ENCODE measurements around the gene SLC47A1. TPM values are rescaled to one million over a fixed set of nuclear protein-coding genes. Genes with fewer than 3 reads are reported as not detected.

The SLC47A1 gene
- total and polyA plus RNA-seq, 2 of the 8 experiments (the other 6 are each of a cell fraction or from before 2014, with no cell fraction given): 1.5 to 3.6 TPM

GRCh38 chr17:19554393-19554792 is 20.7 kb downstream of the SLC47A1 start:
- H3K4me3 ChIP-seq (ENCODE audit: extremely low read depth in 1 of 4, insufficient read depth in 2 of 4, low read depth in 3 of 4, low read length in 4 of 4): no peak overlapping the region
- no peak overlapping the region for H3K23ac ChIP-seq (ENCODE audit: insufficient read length)
- H2BK15ac ChIP-seq (ENCODE audit: low read length): no peak overlapping the region
- TF ChIP-seq CBX8 (IDR thresholded peaks at IDR 0.05; ENCODE audit: borderline replicate concordance, low read depth, low read length) (no peak), USF2 (IDR thresholded peaks at IDR 0.05; ENCODE audit: low read length) (no peak)
- H3K9ac ChIP-seq (replicated peaks in 1 of 4; ENCODE audit: extremely low read depth in 1 of 4, low read depth in 3 of 4, low read length in 3 of 4): no peak overlapping the region
- ChIA-PET CTCF (ENCODE audit: partially characterized antibody) (interaction anchor here (0.8 to 1.4 kb wide), 2 partner anchors 13 to 126 kb away, joined by 3 to 4 read pairs; no protein-coding TSS in a partner anchor), POLR2A (ENCODE audit: partially characterized antibody) (no interaction called here)
- no peak overlapping the region for H3K18ac ChIP-seq (ENCODE audit: extremely low read depth, low read length)
- H3K23me2 ChIP-seq (ENCODE audit: low read depth, low read length): no peaks in the 10 kb centered on the region
- no peak overlapping the region for H3K27ac ChIP-seq (ENCODE audit: low read depth, low read length)
- no peak overlapping the region for H2AK5ac ChIP-seq (ENCODE audit: low read depth, low read length)
- no peak for DNase-seq (ENCODE audit: low read depth in 1 of 2, low spot score in 2 of 2)
- H3K14ac ChIP-seq (ENCODE audit: insufficient read length): no peak overlapping the region
- no peak overlapping the region for H3K56ac ChIP-seq (replicated peaks; ENCODE audit: insufficient read length, low read depth, low read length)
- no peak for FAIRE-seq
- 89% methylated on average over 9 of the region's 9 CpGs; no CpG with 5 or more reads in 1 of the 2 experiments for WGBS, 2 experiments (ENCODE audit: extremely low coverage in 1 of 2, insufficient coverage in 1 of 2, insufficient read length in 1 of 2, insufficient replicate concordance in 2 of 2, low coverage in 1 of 2, low lambda C conversion rate in 2 of 2, missing lambda C conversion rate in 1 of 2)
- peaks cover 0 to 3% of the 10 kb centered on the region in 2 experiments; a peak in 1 of 4 replicates for H3K9me3 ChIP-seq (ENCODE audit: insufficient read depth in 2 of 2, low read depth in 1 of 2, low read length in 1 of 2)
- no peak overlapping the region for H4K91ac ChIP-seq (replicated peaks; ENCODE audit: insufficient read length, low read length)
- no peaks in the 10 kb centered on the region; the same call in 1 of the 2 replicates for H3K79me1 ChIP-seq (ENCODE audit: low read depth, low read length)
- no peak overlapping the region for H4K5ac ChIP-seq (ENCODE audit: insufficient read length, low read depth, low read length)
- no peaks in the 10 kb centered on the region for H3K4me1 ChIP-seq (replicated peaks in 1 of 4; ENCODE audit: control insufficient read depth in 3 of 4, insufficient read depth in 4 of 4, low read length in 3 of 4)
- no peak overlapping the region for H2AFZ ChIP-seq (ENCODE audit: low read length)
- H2BK5ac ChIP-seq (ENCODE audit: low read depth, low read length): no peak overlapping the region
- no peaks in the 10 kb centered on the region for H3K27me3 ChIP-seq (replicated peaks in 1 of 4; ENCODE audit: control insufficient read depth in 3 of 4, extremely low read depth in 1 of 4, insufficient read depth in 3 of 4, low read length in 3 of 4)
- H2BK20ac ChIP-seq (ENCODE audit: low read length): no peak overlapping the region
- no peak overlapping the region for H3K4ac ChIP-seq (replicated peaks; ENCODE audit: insufficient read length, low read depth, low read length)
- no peak overlapping the region for H3K4me2 ChIP-seq (ENCODE audit: insufficient read depth in 1 of 2, low read depth in 2 of 2, low read length in 2 of 2)
- no peak overlapping the region for H2BK12ac ChIP-seq (ENCODE audit: low read depth, low read length)
- no peak overlapping the region for H4K8ac ChIP-seq (ENCODE audit: extremely low read depth, insufficient read depth, low read length)
- H4K20me1 ChIP-seq (replicated peaks in 1 of 2; ENCODE audit: control insufficient read depth in 1 of 2, insufficient read depth in 2 of 2, low read length in 2 of 2): no peaks in the 10 kb centered on the region
- no peak overlapping the region for H2BK120ac ChIP-seq (replicated peaks; ENCODE audit: low read depth, low read length)
- no peaks in the 10 kb centered on the region for H3K36me3 ChIP-seq (ENCODE audit: control insufficient read depth in 2 of 4, insufficient read depth in 4 of 4, low read length in 3 of 4)
- H3K79me2 ChIP-seq (ENCODE audit: control insufficient read depth in 1 of 2, insufficient read depth in 2 of 2, low read length in 2 of 2): no peaks in the 10 kb centered on the region

All from H1 (cell line).